BLaER1 (cell line): ENCODE measurements around the gene RIN3.

Experiments used
- H3K27ac ChIP-seq: shearing (Covaris generic); formaldehyde crosslinking; 2 replicates; pipeline ENCODE4 v1.8.1; 2022
- H3K27me3 ChIP-seq: shearing (Covaris generic); formaldehyde crosslinking; 2 replicates; pipeline ENCODE4 v1.8.1; 2022
- H3K36me3 ChIP-seq: shearing (Covaris generic); formaldehyde crosslinking; 2 replicates; pipeline ENCODE4 v1.8.1; 2022
- H3K4me1 ChIP-seq: shearing (Covaris generic); formaldehyde crosslinking; 2 replicates; pipeline ENCODE4 v1.8.1; 2022
- H3K4me2 ChIP-seq: shearing (Covaris generic); formaldehyde crosslinking; 2 replicates; pipeline ENCODE4 v1.8.1; 2022
- H3K4me3 ChIP-seq: shearing (Covaris generic); formaldehyde crosslinking; 2 replicates; pipeline ENCODE4 v1.8.1; 2022
- H3K9ac ChIP-seq: shearing (Covaris generic); formaldehyde crosslinking; 2 replicates; pipeline ENCODE4 v1.8.1; 2022
- H3K9me3 ChIP-seq: shearing (Covaris generic); formaldehyde crosslinking; 2 replicates; pipeline ENCODE4 v1.8.1; 2022
- H4K20me1 ChIP-seq: shearing (Covaris generic); formaldehyde crosslinking; 2 replicates; pipeline ENCODE4 v1.8.1; 2022
- Cebpa-rat ChIP-seq: shearing (Covaris generic); IDR thresholded peaks from 2 replicates; pipeline ENCODE4 v1.8.1; 2022

RIN3 gene

GRCh38 chr14:92613681-92614260 is 100.2 kb downstream of the RIN3 start:
- H3K27ac ChIP-seq: no peak overlapping the region
- H3K4me1 ChIP-seq: peaks cover 25% of the 10 kb centered on the region

GRCh38 chr14:92615451-92615850 is 101.9 kb downstream of the RIN3 start:
- peaks cover 4% of the 10 kb centered on the region; the same call in 1 of the 2 replicates for H3K36me3 ChIP-seq
- H3K9me3 ChIP-seq: 0 out of 2 replicates have a peak, but pooled peaks cover 5% of the 10 kb centered on the region
- H3K27me3 ChIP-seq: no peaks in the 10 kb centered on the region
- peak overlapping the region; percentile 57 for H3K4me2 ChIP-seq
- TF ChIP-seq Cebpa-rat: no peak
- peaks cover 25% of the 10 kb centered on the region for H3K4me1 ChIP-seq
- H3K27ac ChIP-seq: no peak overlapping the region
- H3K4me3 ChIP-seq: no peak overlapping the region
- no peak overlapping the region for H3K9ac ChIP-seq
- H4K20me1 ChIP-seq: peaks cover 18% of the 10 kb centered on the region; the same call in 1 of the 2 replicates

More at GRCh38 chr14:92613681-92614260, 100.2 kb downstream of the RIN3 start:
- H3K27me3 ChIP-seq: no peaks in the 10 kb centered on the region
- H3K9ac ChIP-seq: no peak overlapping the region
- peaks cover 18% of the 10 kb centered on the region; the same call in 1 of the 2 replicates for H4K20me1 ChIP-seq
- H3K4me3 ChIP-seq: no peak overlapping the region
- H3K9me3 ChIP-seq: 0 out of 2 replicates have a peak, but pooled peaks cover 5% of the 10 kb centered on the region
- TF ChIP-seq Cebpa-rat: no peak
- H3K36me3 ChIP-seq: peaks cover 4% of the 10 kb centered on the region; the same call in 1 of the 2 replicates
- no peak overlapping the region; the same call in 1 of the 2 replicates for H3K4me2 ChIP-seq

GRCh38 chr14:92616178-92616577 is 102.6 kb downstream of the RIN3 start:
- Histone ChIP-seq H3K4me2 (peak overlapping the region; percentile 57), H4K20me1 (peaks cover 18% of the 10 kb centered on the region; the same call in 1 of the 2 replicates), H3K4me1 (peaks cover 25% of the 10 kb centered on the region), H3K4me3 (no peak overlapping the region), H3K36me3 (peaks cover 4% of the 10 kb centered on the region; the same call in 1 of the 2 replicates), H3K9ac (no peak overlapping the region), H3K9me3 (peaks cover 6% of the 10 kb centered on the region; the same call in 1 of the 2 replicates), H3K27me3 (no peaks in the 10 kb centered on the region), H3K27ac (no peak overlapping the region)
- no peak for TF ChIP-seq Cebpa-rat

- H3K4me3 ChIP-seq: no peak overlapping the region
- peaks cover 17% of the 10 kb centered on the region; the same call in 1 of the 2 replicates for H3K36me3 ChIP-seq
These were observed 104.0 kb downstream of the RIN3 start for GRCh38 chr14:92617581-92617980.

GRCh38 chr14:92619671-92620456 is 106.3 kb downstream of the RIN3 start:
- H3K36me3 ChIP-seq: peaks cover 25% of the 10 kb centered on the region; the same call in 1 of the 2 replicates

More at GRCh38 chr14:92617581-92617980, 104.0 kb downstream of the RIN3 start:
- peaks cover 18% of the 10 kb centered on the region; the same call in 1 of the 2 replicates for H4K20me1 ChIP-seq
- no peak overlapping the region for H3K4me2 ChIP-seq
- H3K9ac ChIP-seq: no peak overlapping the region
- H3K4me1 ChIP-seq: peaks cover 25% of the 10 kb centered on the region
- H3K27ac ChIP-seq: no peak overlapping the region
- H3K9me3 ChIP-seq: peaks cover 15% of the 10 kb centered on the region
- no peak for TF ChIP-seq Cebpa-rat
- H3K27me3 ChIP-seq: no peaks in the 10 kb centered on the region

GRCh38 chr14:92622311-92622710 is 108.7 kb downstream of the RIN3 start:
- H3K36me3 ChIP-seq: peaks cover 39% of the 10 kb centered on the region
- no peak overlapping the region for H3K9ac ChIP-seq
- peaks cover 48% of the 10 kb centered on the region for H3K9me3 ChIP-seq
- no peaks in the 10 kb centered on the region for H3K4me1 ChIP-seq
- no peaks in the 10 kb centered on the region for H4K20me1 ChIP-seq
- no peak for TF ChIP-seq Cebpa-rat
- no peak overlapping the region for H3K27ac ChIP-seq
- no peak overlapping the region for H3K4me3 ChIP-seq
- H3K4me2 ChIP-seq: no peak overlapping the region
- no peaks in the 10 kb centered on the region for H3K27me3 ChIP-seq

More at GRCh38 chr14:92619671-92620456, 106.3 kb downstream of the RIN3 start:
- TF ChIP-seq Cebpa-rat: no peak
- no peak overlapping the region for H3K27ac ChIP-seq
- H3K4me2 ChIP-seq: no peak overlapping the region
- H3K9me3 ChIP-seq: peaks cover 32% of the 10 kb centered on the region
- H3K9ac ChIP-seq: no peak overlapping the region
- no peaks in the 10 kb centered on the region for H3K27me3 ChIP-seq
- peaks cover 8% of the 10 kb centered on the region; the same call in 1 of the 2 replicates for H4K20me1 ChIP-seq
- peaks cover 16% of the 10 kb centered on the region for H3K4me1 ChIP-seq
- H3K4me3 ChIP-seq: no peak overlapping the region

GRCh38 chr14:92624764-92625163 is 111.2 kb downstream of the RIN3 start:
- Histone ChIP-seq H3K9me3 (peaks cover 62% of the 10 kb centered on the region), H3K4me1 (no peaks in the 10 kb centered on the region), H3K9ac (no peak overlapping the region), H3K4me3 (no peak overlapping the region), H3K4me2 (no peak overlapping the region), H3K27me3 (no peaks in the 10 kb centered on the region), H3K27ac (no peak overlapping the region), H3K36me3 (peaks cover 48% of the 10 kb centered on the region), H4K20me1 (no peaks in the 10 kb centered on the region)
- no peak for TF ChIP-seq Cebpa-rat

GRCh38 chr14:92625213-92625612 is 111.6 kb downstream of the RIN3 start:
- H3K9ac ChIP-seq: no peak overlapping the region
- no peak overlapping the region for H3K27ac ChIP-seq

GRCh38 chr14:92626041-92626440 is 112.5 kb downstream of the RIN3 start:
- Histone ChIP-seq H4K20me1 (no peaks in the 10 kb centered on the region), H3K9ac (no peak overlapping the region), H3K4me3 (no peak overlapping the region), H3K36me3 (peaks cover 48% of the 10 kb centered on the region), H3K9me3 (peaks cover 62% of the 10 kb centered on the region), H3K4me2 (no peak overlapping the region), H3K4me1 (no peaks in the 10 kb centered on the region), H3K27me3 (no peaks in the 10 kb centered on the region), H3K27ac (no peak overlapping the region)
- TF ChIP-seq Cebpa-rat: no peak

More at GRCh38 chr14:92625213-92625612, 111.6 kb downstream of the RIN3 start:
- Histone ChIP-seq H3K4me1 (no peaks in the 10 kb centered on the region), H4K20me1 (no peaks in the 10 kb centered on the region), H3K4me3 (no peak overlapping the region), H3K9me3 (peaks cover 62% of the 10 kb centered on the region), H3K4me2 (no peak overlapping the region), H3K36me3 (peaks cover 48% of the 10 kb centered on the region), H3K27me3 (no peaks in the 10 kb centered on the region)
- TF ChIP-seq Cebpa-rat: no peak
